ENCODE measurements around the gene MOGAT2.

MOGAT2 gene

DNA sequence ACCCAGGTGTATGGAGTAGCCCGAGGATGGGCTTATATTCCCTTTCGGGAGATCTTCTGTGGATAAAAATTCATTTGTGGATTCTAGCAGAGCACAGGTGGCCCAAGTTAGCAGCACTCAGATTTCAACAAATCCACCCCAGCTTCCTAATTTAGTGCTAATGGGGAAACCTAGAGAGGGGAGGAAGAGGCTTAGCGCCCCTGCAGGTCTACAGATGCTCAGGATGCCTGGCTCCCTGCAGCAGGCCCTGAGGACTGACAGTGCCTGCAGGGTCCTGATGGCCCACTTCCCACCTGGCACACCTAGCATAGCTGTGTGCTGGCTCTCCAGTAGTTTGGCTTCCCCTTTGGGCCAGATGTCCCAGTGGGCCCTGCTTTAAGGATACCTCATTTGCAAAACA, 57.4 kb downstream of the MOGAT2 start:
- Mint-ChIP-seq H3K27me3 (peaks cover 2% of the 10 kb centered on the region), H3K9me3 (no peaks in the 10 kb centered on the region), H3K4me3 (no peak overlapping the region), H3K27ac (no peak overlapping the region), H3K36me3 (ENCODE audit: low read depth) (no peaks in the 10 kb centered on the region), H3K4me1 (peaks cover 21% of the 10 kb centered on the region)
- DNase-seq (no peak), ATAC-seq (no peak)

DNA sequence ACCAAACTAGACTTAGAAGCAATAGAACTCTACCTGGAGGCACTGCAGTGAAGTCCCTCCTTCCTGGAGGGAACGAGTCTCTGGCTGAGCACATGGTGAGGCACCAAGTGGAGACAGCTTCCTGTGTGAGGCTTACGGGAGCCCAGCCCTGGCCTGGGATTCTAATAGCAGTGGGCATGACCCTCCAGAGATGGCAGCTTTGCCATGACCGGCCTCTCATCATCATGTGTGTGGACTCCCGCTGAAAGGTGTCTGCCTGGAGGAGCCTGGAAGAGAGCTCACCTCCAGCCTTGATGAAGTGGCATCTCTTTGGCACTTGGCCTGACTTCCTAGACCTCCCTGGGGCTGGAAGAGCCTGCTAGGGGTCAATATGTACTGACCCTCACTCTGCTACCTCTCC, 58.9 kb downstream of the MOGAT2 start:
- H3K9me3 Mint-ChIP-seq, result no peaks in the 10 kb centered on the region
- H3K27ac Mint-ChIP-seq, result no peak overlapping the region
- peaks cover 21% of the 10 kb centered on the region for H3K4me1 Mint-ChIP-seq
- no peaks in the 10 kb centered on the region for H3K27me3 Mint-ChIP-seq
- no peak for DNase-seq
- H3K4me3 Mint-ChIP-seq, result no peak overlapping the region
- no peak for ATAC-seq
- H3K36me3 Mint-ChIP-seq (ENCODE audit: low read depth), result no peaks in the 10 kb centered on the region

DNA sequence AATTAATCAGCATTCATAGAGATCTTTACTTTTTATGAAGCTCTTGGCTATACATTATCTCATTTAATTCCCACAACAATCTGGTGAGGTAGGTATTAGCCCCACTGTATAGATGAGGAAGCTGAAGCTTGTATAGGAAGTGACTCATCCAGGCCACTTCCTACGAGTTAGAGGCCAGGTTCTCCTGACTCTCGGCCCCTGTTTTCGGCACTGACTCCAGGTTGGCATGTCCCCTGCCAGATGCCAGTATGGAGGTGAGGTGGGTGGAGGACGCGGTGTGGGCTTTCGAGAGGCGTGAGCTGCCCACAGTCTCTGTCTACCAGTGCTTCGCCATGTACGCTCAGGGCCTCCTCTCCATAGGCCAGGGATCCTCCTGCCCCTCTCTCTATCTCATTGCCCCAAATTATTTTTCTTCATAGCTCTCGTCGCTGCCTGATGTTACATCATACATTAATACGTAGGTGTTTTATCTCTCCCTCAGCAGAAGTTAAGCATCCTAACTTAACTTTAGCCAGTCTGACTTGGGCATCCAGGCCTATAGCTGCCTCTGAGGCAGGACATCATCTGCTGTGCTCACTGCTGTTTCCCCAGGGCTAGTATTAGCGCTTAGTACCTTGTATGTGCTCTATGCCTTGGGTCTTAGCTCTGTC, 59.9 kb downstream of the MOGAT2 start:
- Mint-ChIP-seq H3K27me3 (no peaks in the 10 kb centered on the region), H3K36me3 (ENCODE audit: low read depth) (no peaks in the 10 kb centered on the region), H3K4me1 (peaks cover 21% of the 10 kb centered on the region), H3K4me3 (no peak overlapping the region), H3K27ac (peak overlapping the region; percentile 23), H3K9me3 (no peaks in the 10 kb centered on the region)
- ATAC-seq (no peak), DNase-seq (no peak)

DNA sequence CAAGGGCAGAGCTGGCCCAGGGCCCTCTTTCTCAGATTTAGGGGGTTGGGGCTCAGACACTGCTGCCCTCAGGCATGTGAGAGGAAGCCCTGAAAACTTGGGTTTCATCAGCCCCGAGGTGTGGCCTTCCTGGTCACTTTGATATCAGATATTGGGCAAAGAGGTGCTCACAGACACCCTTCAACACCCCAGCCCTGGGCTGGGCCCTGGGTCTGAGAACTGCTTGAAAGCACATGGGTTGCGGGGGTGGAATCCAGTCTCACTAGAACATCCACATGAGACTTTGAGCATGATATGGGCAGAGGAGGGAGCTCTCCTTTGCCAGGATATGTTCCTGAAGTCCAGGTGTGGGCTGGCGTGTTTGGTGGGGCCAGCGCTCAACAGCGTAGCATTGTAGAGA, 61.3 kb downstream of the MOGAT2 start:
- Mint-ChIP-seq H3K27me3 (no peaks in the 10 kb centered on the region), H3K9me3 (no peaks in the 10 kb centered on the region), H3K4me3 (no peak overlapping the region), H3K27ac (no peak overlapping the region), H3K36me3 (ENCODE audit: low read depth) (no peaks in the 10 kb centered on the region), H3K4me1 (peaks cover 14% of the 10 kb centered on the region)
- ATAC-seq (no peak), DNase-seq (no peak)

DNA sequence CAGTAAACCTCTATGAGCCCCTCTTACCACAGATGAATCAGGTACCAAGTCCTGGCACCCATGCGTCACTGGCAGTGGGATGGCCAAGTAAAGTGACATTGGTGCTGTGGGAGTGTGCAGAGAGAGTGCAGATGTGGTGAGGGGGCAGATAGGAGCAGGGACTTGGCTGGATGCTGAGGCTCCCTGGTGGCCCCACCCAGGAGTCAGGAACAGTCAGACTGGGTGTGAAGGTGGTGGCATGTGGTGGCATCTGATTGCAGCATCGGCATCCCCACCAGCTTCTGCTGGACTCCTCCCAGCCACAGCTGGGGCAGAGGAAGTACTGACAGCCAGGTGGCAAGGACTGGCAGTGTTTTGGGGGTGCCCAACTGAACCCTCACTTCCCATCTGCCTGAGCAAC, 62.3 kb downstream of the MOGAT2 start:
- no peak for DNase-seq
- no peaks in the 10 kb centered on the region for H3K36me3 Mint-ChIP-seq (ENCODE audit: low read depth)
- H3K9me3 Mint-ChIP-seq, result no peaks in the 10 kb centered on the region
- no peak overlapping the region for H3K4me3 Mint-ChIP-seq
- peak; percentile 34 for ATAC-seq
- H3K4me1 Mint-ChIP-seq, result peaks cover 14% of the 10 kb centered on the region
- no peak overlapping the region for H3K27ac Mint-ChIP-seq
- H3K27me3 Mint-ChIP-seq, result no peaks in the 10 kb centered on the region

DNA sequence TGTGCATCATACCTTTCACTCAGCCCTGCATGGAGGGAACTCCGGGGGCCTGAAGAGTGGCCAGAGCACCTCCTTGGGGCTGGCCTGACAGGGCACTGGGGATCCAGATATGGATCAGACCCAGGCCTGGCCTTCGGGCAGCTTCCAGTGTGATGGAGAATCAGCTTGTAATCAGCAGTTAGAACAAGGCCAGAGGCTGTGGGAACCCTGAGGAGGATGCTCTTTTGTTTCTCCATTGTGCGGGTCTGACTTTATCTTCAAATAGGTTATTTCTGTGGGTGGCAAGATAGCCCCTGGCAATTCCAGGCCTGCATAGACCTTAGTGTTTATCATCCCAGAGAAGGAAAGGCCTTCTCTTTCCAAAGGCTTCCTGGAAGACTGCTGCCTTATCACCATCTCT, 63.2 kb downstream of the MOGAT2 start:
- H3K4me3 Mint-ChIP-seq, result no peak overlapping the region
- no peaks in the 10 kb centered on the region for H3K36me3 Mint-ChIP-seq (ENCODE audit: low read depth)
- ATAC-seq (no peak), DNase-seq (no peak)
- H3K4me1 Mint-ChIP-seq, result peaks cover 14% of the 10 kb centered on the region
- H3K9me3 Mint-ChIP-seq, result no peaks in the 10 kb centered on the region
- H3K27ac Mint-ChIP-seq, result no peak overlapping the region
- H3K27me3 Mint-ChIP-seq, result no peaks in the 10 kb centered on the region

DNA sequence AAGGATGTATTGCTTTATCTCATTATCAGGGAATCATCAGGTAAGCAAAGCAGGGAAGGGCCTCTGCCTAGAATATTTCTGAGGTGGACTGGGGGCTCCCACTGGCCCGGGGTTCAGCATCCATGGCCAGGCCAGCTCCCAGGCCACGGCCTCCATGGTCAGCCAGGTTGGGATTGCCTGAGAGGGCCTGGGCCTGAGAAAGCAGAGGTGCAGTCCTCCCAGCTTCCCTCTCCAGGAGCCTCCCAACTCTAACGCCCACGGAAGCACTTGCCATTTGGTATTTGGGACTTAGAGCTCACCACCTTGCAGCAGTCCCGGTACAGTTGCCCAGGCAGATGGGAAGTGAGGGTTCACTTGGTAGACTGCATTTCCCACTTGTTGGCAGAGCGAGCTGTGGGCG, 63.7 kb downstream of the MOGAT2 start:
- no peaks in the 10 kb centered on the region for H3K27me3 Mint-ChIP-seq
- H3K27ac Mint-ChIP-seq, result no peak overlapping the region
- no peaks in the 10 kb centered on the region for H3K9me3 Mint-ChIP-seq
- no peak overlapping the region for H3K4me3 Mint-ChIP-seq
- no peaks in the 10 kb centered on the region for H3K36me3 Mint-ChIP-seq (ENCODE audit: low read depth)
- H3K4me1 Mint-ChIP-seq, result peaks cover 14% of the 10 kb centered on the region
- ATAC-seq, result no peak
- DNase-seq, result no peak

DNA sequence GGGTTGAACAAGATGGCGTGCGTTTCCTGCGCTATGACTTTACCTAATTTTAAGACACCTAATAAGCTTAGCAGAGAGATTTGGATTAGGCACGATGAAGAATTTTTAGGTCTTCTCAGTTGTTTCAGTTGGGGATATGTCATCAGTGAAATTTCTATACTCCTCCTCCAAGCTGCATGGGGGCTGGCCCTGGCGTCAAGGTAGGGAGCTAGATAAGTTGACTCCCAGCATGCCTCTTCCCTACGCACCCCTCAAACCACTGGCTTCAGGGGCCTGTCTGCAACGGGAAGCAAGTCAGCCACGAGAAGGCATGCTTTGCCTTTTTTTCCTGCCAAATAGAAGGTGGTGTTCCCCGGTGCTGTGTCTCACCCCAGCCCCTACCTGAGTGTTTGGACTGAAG, 64.2 kb downstream of the MOGAT2 start:
- ATAC-seq, result no peak
- DNase-seq, result no peak
- Mint-ChIP-seq H3K27ac (no peak overlapping the region), H3K9me3 (no peaks in the 10 kb centered on the region), H3K4me1 (peaks cover 14% of the 10 kb centered on the region), H3K36me3 (ENCODE audit: low read depth) (no peaks in the 10 kb centered on the region), H3K27me3 (no peaks in the 10 kb centered on the region), H3K4me3 (no peak overlapping the region)
